Epithelial cell of proximal tubule (primary cell): ENCODE measurements around the gene RNF40. TPM values are rescaled to one million over a fixed set of nuclear protein-coding genes. Genes with fewer than 3 reads are reported as not detected.

Experiments used
- DNase-seq: peaks from one replicate; pipeline ENCODE4 v3.0.0-alpha.2; 2011; ENCODE audit warnings: low read depth
- H3K4me3 ChIP-seq: 2 replicates; pipeline ENCODE4 v1.5.1; 2011; ENCODE audit warnings: low read depth, mild to moderate bottlenecking, low read length
- total RNA-seq: library from RNA; depleted of rRNA; stranded (reverse); fragments of >200 nt; gene quantifications from 2 replicates; pipeline ENCODE4 v1.2.3, GENCODE V29; 2015
- TF ChIP-seq, protein P1 (sequence below): conservative IDR thresholded peaks from 2 replicates; pipeline ENCODE4 v1.5.1; 2012; ENCODE audit warnings: low read depth, mild to moderate bottlenecking, low read length

Gene RNF40
- total RNA-seq, 1 donor from 2014 or later: 47.2 TPM

DNA sequence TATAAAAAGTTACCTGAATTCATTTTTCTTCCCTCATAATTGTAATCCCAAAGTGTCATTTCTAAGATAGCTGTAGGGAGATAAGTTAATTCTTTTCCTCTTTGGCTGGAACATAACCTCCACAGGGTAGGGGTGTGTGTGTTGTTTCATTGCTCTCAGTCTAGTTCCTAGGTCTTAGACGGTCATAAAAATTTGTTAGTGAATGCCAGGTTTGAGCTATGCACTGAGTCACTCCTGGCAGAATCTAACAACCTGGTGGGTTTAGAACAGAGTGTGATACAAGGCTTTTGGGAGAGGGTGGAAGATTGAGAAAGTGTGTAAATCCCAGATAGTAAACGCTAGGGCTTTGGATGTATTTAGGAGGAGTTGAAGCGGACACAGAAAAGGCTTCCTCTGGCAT lies 14.8 kb upstream of the RNF40 start:
- H3K4me3 ChIP-seq: peak overlapping the region; percentile 76
- TF ChIP-seq, protein P1, sequence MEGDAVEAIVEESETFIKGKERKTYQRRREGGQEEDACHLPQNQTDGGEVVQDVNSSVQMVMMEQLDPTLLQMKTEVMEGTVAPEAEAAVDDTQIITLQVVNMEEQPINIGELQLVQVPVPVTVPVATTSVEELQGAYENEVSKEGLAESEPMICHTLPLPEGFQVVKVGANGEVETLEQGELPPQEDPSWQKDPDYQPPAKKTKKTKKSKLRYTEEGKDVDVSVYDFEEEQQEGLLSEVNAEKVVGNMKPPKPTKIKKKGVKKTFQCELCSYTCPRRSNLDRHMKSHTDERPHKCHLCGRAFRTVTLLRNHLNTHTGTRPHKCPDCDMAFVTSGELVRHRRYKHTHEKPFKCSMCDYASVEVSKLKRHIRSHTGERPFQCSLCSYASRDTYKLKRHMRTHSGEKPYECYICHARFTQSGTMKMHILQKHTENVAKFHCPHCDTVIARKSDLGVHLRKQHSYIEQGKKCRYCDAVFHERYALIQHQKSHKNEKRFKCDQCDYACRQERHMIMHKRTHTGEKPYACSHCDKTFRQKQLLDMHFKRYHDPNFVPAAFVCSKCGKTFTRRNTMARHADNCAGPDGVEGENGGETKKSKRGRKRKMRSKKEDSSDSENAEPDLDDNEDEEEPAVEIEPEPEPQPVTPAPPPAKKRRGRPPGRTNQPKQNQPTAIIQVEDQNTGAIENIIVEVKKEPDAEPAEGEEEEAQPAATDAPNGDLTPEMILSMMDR: no peak
- DNase-seq: peak; percentile 26

DNA sequence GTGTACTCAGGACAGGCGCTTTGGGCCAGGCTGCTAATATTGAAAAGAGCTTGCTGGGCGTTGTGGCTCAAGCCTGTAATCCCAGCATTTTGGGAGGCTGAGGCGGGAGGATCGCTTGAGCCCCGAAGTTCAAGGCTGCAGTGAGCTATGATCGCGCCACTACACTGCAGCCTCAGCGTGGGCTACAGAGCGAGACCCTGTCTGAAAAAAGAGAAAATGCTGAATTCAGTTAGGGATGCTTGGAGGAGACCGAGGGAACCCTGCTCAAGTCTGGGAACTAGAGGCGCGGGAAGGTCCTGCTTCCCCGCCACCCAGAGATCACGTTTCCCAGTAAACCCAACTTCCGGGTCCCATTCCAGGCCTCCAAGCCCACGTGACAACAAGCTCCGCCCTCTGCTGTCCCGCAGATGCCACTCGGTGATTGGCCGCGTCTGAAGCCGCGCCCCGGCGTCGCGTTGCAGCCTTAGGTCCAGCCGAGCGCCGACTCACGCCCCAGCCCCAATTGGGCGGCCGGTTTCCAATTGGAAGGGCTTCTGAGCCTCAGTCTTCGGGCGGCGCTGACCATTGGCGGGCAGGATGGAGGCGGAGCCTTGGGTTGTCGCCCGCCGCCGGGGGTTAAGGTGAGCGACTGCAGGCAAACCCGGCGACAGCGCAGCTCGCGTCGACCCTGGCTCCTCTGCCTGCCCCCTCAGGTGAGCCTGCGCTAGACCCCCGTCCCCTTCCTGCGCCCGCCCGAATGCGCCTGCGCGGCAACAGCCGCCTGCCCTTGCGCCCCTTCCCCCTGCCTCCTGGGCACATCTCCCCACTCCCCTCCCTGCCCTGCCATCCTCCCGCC lies 14.1 kb upstream of the RNF40 start, which contains the start of gene PHKG2:
Gene PHKG2, plus strand, starts transcription at position 627 of the 835 bp plus-strand sequence. CDS start 396 bp downstream, outside the sequence.
- peak within 1 kb of the TSS; percentile 76 for H3K4me3 ChIP-seq
- peak; percentile 74 for DNase-seq
- TF ChIP-seq, protein P1: no peak

DNA sequence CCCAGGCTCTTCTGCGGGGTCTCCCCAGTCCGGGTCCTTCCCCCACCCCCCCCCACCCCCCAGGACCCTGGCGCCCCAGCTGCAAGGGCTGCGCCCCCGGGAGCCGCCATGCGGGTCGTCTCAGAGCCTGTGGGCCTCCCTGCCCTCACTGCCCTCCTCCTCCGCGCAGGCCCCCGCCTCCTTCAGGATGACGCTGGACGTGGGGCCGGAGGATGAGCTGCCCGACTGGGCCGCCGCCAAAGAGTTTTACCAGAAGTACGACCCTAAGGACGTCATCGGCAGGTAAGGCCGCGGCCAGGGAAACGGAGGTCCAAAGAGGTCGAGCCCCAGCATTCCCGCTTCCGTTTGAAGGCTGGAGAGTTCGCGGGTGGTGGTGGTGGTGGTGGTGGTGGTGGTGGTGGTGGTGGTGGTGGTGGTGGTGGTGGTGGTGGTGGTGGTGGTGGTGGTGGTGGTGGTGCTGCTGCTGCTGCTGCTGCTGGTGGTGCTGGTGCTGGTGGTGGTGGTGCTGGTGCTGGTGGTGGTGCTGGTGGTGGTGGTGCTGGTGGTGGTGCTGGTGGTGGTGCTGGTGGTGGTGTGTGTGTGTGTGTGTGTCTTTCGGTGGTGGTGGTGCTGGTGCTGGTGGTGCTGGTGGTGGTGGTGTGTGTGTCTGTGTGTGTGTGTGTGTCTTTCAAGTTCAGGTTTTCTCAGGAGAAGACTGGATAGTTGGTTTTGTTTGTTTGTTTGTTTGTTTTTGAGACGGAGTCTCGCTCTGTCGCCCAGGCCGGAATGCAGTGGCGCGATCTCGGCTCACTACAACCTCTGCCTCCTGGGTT lies 13.3 kb upstream of the RNF40 start:
- H3K4me3 ChIP-seq: peak overlapping the region; percentile 76
- TF ChIP-seq, protein P1: no peak
- DNase-seq: no peak

DNA sequence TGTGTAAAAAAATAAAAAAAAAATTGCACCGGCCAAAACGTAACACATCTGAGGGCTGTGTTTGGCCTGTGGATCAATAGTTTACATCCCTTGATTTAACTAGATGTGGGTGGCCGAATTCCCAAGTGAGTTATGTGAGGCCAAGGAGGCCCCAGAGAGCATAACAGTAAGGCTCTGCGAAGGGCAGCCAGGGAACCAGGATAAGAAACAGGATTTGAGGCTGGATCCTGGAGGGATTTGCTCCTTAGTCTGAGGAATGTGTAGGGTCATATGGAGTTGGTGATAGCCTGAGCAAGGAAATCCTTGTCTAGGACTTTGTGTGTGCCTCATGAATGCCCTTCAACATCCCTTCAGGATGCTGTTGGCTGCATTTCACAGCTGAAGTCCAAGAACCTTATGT lies 11.9 kb upstream of the RNF40 start:
- no peak overlapping the region for H3K4me3 ChIP-seq
- TF ChIP-seq, protein P1: no peak
- DNase-seq: no peak

DNA sequence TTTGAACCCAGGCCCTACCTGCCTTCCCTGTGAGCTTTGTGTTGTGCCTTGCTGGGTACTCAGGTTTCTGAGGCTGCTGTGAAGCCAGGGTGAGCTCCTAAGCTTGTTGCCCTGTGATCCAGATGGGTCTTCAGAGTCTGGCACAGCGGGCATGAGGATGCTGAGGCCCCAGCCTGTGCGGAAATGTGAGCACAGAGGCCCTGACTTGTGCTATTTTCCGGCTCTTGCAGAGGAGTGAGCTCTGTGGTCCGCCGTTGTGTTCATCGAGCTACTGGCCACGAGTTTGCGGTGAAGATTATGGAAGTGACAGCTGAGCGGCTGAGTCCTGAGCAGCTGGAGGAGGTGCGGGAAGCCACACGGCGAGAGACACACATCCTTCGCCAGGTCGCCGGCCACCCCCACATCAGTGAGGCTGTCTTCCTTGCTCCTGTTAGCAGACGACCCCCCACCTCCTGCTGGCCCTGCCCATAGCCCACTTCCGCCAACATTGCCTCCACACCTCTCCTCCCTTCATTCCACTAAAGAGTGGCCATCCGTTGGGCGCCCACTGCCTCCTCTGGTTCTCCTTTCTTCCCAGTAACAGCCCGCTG lies 11.2 kb upstream of the RNF40 start:
- H3K4me3 ChIP-seq: no peak overlapping the region
- no peak for DNase-seq
- TF ChIP-seq, protein P1: no peak

DNA sequence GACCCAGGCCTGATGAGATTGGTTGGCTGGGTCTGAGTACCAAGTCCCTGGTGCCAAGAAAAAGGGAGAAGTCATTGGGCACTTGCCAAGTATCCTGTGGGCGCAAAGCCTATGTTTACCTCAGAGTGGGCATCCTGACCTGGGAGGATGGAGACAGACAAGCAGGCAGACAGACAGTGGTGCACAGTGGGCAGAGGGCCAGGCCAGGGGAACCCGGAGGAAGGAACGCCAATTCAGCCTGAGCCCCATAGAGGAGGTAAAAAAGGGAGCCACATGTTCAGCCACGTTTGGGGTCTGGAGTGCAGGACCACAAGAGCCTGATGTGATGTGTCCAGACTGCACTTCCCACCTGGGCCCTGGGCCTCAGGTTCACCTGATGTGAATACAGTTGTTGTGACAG lies 8.5 kb upstream of the RNF40 start:
- TF ChIP-seq, protein P1: no peak
- DNase-seq: no peak
- H3K4me3 ChIP-seq: no peak overlapping the region
